Activated naive CD4-positive, alpha-beta T cell treated with anti-CD3 and anti-CD28 coated beads, Interleukin-2, amount 10 ng/mL, durations not matched to agents 7 days and 5 days (primary cell): ENCODE data around the gene RAD50.
"Not testable (repeated sequence)": the region's sequence is repeated elsewhere in the genome, so short reads cannot be mapped to it uniquely, and the experiment has no call there.

Experiments used
- CTCF ChIA-PET: fragments of 350-600 bp; sonication (Branson Sonifier 250); formaldehyde crosslinking; loops from one replicate; lab custom pipeline; 2021; ENCODE audit warnings: antibody characterized with exemption; lab: Charles Lee
- DNase-seq: peaks from one replicate; pipeline ENCODE4 v3.0.0-alpha.2; 2020
- H3K27ac Mint-ChIP-seq: one replicate; pipeline ENCODE4 v1.8.0; 2021; ENCODE audit warnings: mild to moderate bottlenecking, moderate library complexity, mixed read lengths
- H3K27me3 Mint-ChIP-seq: one replicate; pipeline ENCODE4 v1.8.0; 2021; ENCODE audit warnings: mild to moderate bottlenecking, mixed read lengths
- H3K36me3 Mint-ChIP-seq: one replicate; pipeline ENCODE4 v1.8.0; 2021; ENCODE audit warnings: mixed read lengths
- H3K4me1 Mint-ChIP-seq: one replicate; pipeline ENCODE4 v1.8.0; 2021; ENCODE audit warnings: mixed read lengths
- H3K4me3 Mint-ChIP-seq: one replicate; pipeline ENCODE4 v1.8.0; 2021; ENCODE audit warnings: mild to moderate bottlenecking, moderate library complexity, mixed read lengths
- H3K9me3 Mint-ChIP-seq: one replicate; pipeline ENCODE4 v1.8.0; 2021; ENCODE audit warnings: mixed read lengths

RAD50 gene

GRCh38 chr5:132584560-132584959, 27.8 kb downstream of the RAD50 start:
- H3K27ac Mint-ChIP-seq, DNase-seq, H3K27me3 Mint-ChIP-seq, H3K9me3 Mint-ChIP-seq, H3K4me1 Mint-ChIP-seq, H3K4me3 Mint-ChIP-seq, CTCF ChIA-PET: not testable (repeated sequence)
- peaks cover 47% of the 10 kb centered on the region for H3K36me3 Mint-ChIP-seq

- no peak for DNase-seq
- Mint-ChIP-seq H3K27me3 (no peaks in the 10 kb centered on the region), H3K4me1 (no peaks in the 10 kb centered on the region), H3K9me3 (no peaks in the 10 kb centered on the region), H3K27ac (no peak overlapping the region), H3K4me3 (no peak overlapping the region), H3K36me3 (peaks cover 55% of the 10 kb centered on the region)
- CTCF ChIA-PET, result no interaction called here
Observed at GRCh38 chr5:132586063-132586462, 29.3 kb downstream of the RAD50 start.

DNA sequence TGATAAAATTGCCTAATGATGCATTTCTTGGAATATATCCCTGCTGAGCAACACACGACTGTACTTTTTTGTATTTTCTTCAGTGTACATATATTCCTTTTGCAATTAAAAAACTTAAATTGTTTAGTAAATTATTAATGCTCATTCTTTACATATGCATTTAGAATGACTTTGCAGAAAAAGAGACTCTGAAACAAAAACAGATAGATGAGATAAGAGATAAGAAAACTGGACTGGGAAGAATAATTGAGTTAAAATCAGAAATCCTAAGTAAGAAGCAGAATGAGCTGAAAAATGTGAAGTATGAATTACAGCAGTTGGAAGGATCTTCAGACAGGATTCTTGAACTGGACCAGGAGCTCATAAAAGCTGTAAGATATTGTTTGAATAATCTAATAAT, 32.7 kb downstream of the RAD50 start:
- H3K4me1 Mint-ChIP-seq, result no peaks in the 10 kb centered on the region
- H3K27me3 Mint-ChIP-seq, result no peaks in the 10 kb centered on the region
- no peaks in the 10 kb centered on the region for H3K9me3 Mint-ChIP-seq
- no peak overlapping the region for H3K4me3 Mint-ChIP-seq
- DNase-seq, result no peak
- CTCF ChIA-PET, result interaction anchor here (0.9 to 1.0 kb wide), 3 partner anchors 62 to 232 kb away, joined by 3 to 4 read pairs (median 3); no protein-coding TSS in a partner anchor
- H3K27ac Mint-ChIP-seq, result no peak overlapping the region
- H3K36me3 Mint-ChIP-seq, result peaks cover 48% of the 10 kb centered on the region

DNA sequence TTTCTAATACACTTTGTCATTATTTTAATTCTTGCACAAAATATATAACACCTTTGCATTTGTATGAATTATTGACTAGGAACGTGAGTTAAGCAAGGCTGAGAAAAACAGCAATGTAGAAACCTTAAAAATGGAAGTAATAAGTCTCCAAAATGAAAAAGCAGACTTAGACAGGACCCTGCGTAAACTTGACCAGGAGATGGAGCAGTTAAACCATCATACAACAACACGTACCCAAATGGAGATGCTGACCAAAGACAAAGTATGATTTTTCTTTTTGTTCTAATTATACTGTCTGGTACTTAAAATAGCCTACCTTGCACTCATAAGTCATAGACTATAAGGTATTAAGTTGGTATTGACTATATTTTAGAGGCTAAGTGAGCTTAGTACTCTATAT, 34.4 kb downstream of the RAD50 start:
- no peak overlapping the region for H3K4me3 Mint-ChIP-seq
- H3K36me3 Mint-ChIP-seq, result peaks cover 50% of the 10 kb centered on the region
- CTCF ChIA-PET, result interaction anchor here (1.0 to 2.0 kb wide), 3 partner anchors 13 to 229 kb away, joined by 3 to 14 read pairs (median 6); no protein-coding TSS in a partner anchor
- no peaks in the 10 kb centered on the region for H3K9me3 Mint-ChIP-seq
- H3K27me3 Mint-ChIP-seq, result no peaks in the 10 kb centered on the region
- no peaks in the 10 kb centered on the region for H3K4me1 Mint-ChIP-seq
- no peak overlapping the region for H3K27ac Mint-ChIP-seq
- no peak for DNase-seq

DNA sequence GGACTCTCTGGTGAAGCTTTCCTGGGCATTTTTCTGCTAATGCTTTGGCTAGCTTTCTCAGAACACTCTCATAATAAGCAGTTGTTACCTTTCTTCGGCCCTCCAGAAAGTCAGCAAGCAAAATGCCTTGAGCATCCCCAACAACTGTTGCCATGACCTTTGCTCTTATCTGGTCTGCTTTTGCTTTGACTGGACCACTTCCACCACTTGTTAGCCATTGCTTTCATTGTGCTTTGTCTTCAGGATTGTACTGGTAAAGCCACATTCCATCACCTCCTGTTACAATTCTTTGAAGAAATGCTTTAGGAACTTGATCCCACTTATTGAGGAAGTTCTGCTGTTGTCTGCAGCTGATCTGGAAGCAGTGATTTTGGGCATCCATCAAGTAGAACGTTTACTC, 35.7 kb downstream of the RAD50 start:
- no peaks in the 10 kb centered on the region for H3K9me3 Mint-ChIP-seq
- H3K4me3 Mint-ChIP-seq, result no peak overlapping the region

DNA sequence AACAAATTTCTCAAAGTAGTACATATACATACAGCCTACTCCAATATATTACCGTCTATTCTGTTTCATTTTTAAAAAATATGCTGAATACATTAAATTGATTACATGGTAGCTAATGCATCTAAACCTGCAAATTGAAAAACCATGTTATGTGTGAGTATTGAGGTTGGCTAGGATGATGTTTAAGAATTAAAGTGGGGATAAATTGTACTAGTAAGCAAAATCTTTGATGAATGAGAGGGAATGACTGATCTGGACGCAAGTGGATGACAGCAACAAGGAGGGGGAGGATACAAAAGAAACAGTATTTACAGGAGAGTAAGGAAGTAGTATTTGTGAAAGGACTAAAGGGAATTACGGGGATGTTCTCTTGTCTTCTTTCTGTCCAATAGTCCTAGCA, 37.4 kb downstream of the RAD50 start:
- CTCF ChIA-PET, result no interaction called here
- Mint-ChIP-seq H3K9me3 (no peaks in the 10 kb centered on the region), H3K27ac (no peak overlapping the region)

More for the DNA sequence above, 35.7 kb downstream of the RAD50 start:
- no peaks in the 10 kb centered on the region for H3K4me1 Mint-ChIP-seq
- peaks cover 56% of the 10 kb centered on the region for H3K36me3 Mint-ChIP-seq
- H3K27me3 Mint-ChIP-seq, result no peaks in the 10 kb centered on the region
- DNase-seq, result no peak
- CTCF ChIA-PET, result interaction anchor here (2.0 kb wide), 1 partner anchor 227 kb away, joined by 14 read pairs; no protein-coding TSS in a partner anchor
- no peak overlapping the region for H3K27ac Mint-ChIP-seq

DNA sequence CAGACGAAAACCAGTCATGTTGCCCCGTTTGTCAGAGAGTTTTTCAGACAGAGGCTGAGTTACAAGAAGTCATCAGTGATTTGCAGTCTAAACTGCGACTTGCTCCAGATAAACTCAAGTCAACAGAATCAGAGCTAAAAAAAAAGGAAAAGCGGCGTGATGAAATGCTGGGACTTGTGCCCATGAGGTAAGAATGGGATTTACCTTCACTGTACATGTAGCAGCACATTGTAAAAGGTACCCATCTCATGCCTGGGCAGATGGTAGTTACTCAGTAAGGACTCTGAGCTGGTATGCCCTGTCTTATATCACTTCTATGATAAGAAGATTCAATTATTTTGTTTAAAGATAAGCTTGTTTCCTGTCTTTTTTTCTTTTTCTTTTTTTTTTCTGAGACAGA, 38.8 kb downstream of the RAD50 start:
- no peak for DNase-seq
- no peaks in the 10 kb centered on the region for H3K4me1 Mint-ChIP-seq
- CTCF ChIA-PET, result interaction anchor here (0.9 to 2.0 kb wide), 3 partner anchors 8 to 142 kb away, joined by 3 to 7 read pairs (median 5); partner anchors contain the start of gene KIF3A
- no peaks in the 10 kb centered on the region for H3K27me3 Mint-ChIP-seq
- peaks cover 53% of the 10 kb centered on the region for H3K36me3 Mint-ChIP-seq
- no peak overlapping the region for H3K27ac Mint-ChIP-seq
- H3K9me3 Mint-ChIP-seq, result no peaks in the 10 kb centered on the region
- H3K4me3 Mint-ChIP-seq, result no peak overlapping the region

More for the DNA sequence above, 37.4 kb downstream of the RAD50 start:
- no peak overlapping the region for H3K4me3 Mint-ChIP-seq
- H3K27me3 Mint-ChIP-seq, result no peaks in the 10 kb centered on the region
- peaks cover 53% of the 10 kb centered on the region for H3K36me3 Mint-ChIP-seq
- H3K4me1 Mint-ChIP-seq, result no peaks in the 10 kb centered on the region
- no peak for DNase-seq

GRCh38 chr5:132601071-132601728, 44.4 kb downstream of the RAD50 start:
- no peaks in the 10 kb centered on the region for H3K9me3 Mint-ChIP-seq
- H3K4me3 Mint-ChIP-seq, result no peak overlapping the region
- H3K36me3 Mint-ChIP-seq, result peaks cover 43% of the 10 kb centered on the region
- H3K27ac Mint-ChIP-seq, result no peak overlapping the region
- no peaks in the 10 kb centered on the region for H3K27me3 Mint-ChIP-seq
- H3K4me1 Mint-ChIP-seq, result no peaks in the 10 kb centered on the region
- no peak for DNase-seq
- CTCF ChIA-PET, result no interaction called here

GRCh38 chr5:132607095-132607494, 50.3 kb downstream of the RAD50 start:
- Mint-ChIP-seq H3K9me3 (no peaks in the 10 kb centered on the region), H3K4me3 (no peak overlapping the region), H3K4me1 (no peaks in the 10 kb centered on the region), H3K27ac (no peak overlapping the region), H3K36me3 (peaks cover 42% of the 10 kb centered on the region), H3K27me3 (no peaks in the 10 kb centered on the region)
- CTCF ChIA-PET, result no interaction called here
- no peak for DNase-seq

- peaks cover 44% of the 10 kb centered on the region for H3K36me3 Mint-ChIP-seq
- no peaks in the 10 kb centered on the region for H3K27me3 Mint-ChIP-seq
- no peak for DNase-seq
- no peaks in the 10 kb centered on the region for H3K9me3 Mint-ChIP-seq
- no peak overlapping the region for H3K27ac Mint-ChIP-seq
- H3K4me3 Mint-ChIP-seq, result no peak overlapping the region
- CTCF ChIA-PET, result no interaction called here
- no peaks in the 10 kb centered on the region for H3K4me1 Mint-ChIP-seq
Observed at GRCh38 chr5:132608107-132608506, 51.3 kb downstream of the RAD50 start.

DNA sequence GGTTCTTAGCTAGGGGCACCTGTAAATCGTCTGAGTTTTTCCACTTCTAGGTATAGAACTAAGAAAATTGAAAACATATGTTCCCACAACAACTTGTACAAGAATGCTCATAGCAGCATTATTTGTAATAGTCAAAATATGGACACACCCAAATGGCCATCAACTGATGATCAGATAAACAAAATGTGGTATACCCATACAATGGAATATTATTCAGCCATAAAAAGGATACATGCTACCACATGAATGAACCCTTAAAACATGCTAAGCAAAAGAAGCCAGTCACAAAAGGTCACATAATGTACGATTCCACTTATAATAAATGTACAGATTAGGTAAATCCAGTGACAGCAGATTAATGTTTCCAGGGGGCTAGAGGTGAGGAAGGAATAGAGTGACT, 55.2 kb downstream of the RAD50 start:
- Mint-ChIP-seq H3K27me3 (no peaks in the 10 kb centered on the region), H3K27ac (no peak overlapping the region), H3K4me3 (no peak overlapping the region), H3K4me1 (no peaks in the 10 kb centered on the region), H3K9me3 (no peaks in the 10 kb centered on the region), H3K36me3 (peaks cover 41% of the 10 kb centered on the region)
- CTCF ChIA-PET, result no interaction called here
- DNase-seq, result no peak

DNA sequence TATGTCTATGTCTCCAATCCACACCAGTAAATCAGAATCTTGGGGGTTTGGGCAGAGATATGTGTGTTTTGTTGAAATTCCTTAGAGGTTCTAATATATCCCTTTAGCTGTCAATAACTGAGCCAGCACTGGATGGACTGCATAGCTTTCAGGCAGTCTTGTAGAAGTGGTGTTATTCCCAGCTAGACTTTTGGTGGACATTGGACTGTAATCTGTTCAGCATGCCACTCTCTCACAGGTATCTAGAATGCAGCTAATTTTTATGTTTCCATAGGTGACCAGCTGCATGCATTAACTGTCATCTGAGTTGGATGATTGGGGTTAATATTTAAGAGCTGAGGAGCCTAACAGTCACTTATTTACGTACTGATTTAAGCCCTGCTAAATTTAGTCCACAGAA, 56.1 kb downstream of the RAD50 start:
- Mint-ChIP-seq H3K4me3 (no peak overlapping the region), H3K4me1 (no peaks in the 10 kb centered on the region), H3K27ac (no peak overlapping the region), H3K9me3 (no peaks in the 10 kb centered on the region), H3K27me3 (no peaks in the 10 kb centered on the region), H3K36me3 (peaks cover 42% of the 10 kb centered on the region)
- DNase-seq, result no peak
- CTCF ChIA-PET, result no interaction called here

DNA sequence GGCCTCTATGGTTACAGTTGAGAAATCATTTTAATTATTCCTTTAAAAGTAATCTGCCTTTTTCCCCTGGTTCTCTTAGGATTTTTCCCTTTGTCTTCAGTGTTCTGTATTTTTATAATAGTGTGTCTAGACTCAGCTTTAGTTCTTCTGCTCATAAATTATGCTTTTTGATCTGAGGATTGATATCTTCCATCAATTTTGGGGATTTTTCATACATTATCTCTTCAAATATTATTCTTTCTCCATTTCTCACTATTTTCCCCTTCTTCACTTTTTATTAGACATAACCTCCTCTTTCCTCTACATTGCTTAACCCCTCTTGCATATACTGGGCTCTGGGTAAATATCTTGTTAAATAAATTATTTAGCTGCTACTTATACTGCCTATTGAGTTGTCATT, 64.9 kb downstream of the RAD50 start:
- Mint-ChIP-seq H3K27ac (no peak overlapping the region), H3K4me1 (no peaks in the 10 kb centered on the region), H3K27me3 (no peaks in the 10 kb centered on the region), H3K9me3 (no peaks in the 10 kb centered on the region), H3K4me3 (no peak overlapping the region), H3K36me3 (peaks cover 46% of the 10 kb centered on the region)
- no peak for DNase-seq
- CTCF ChIA-PET, result interaction anchor here (1.2 kb wide), 1 partner anchor 172 kb away, joined by 3 read pairs; no protein-coding TSS in a partner anchor

DNA sequence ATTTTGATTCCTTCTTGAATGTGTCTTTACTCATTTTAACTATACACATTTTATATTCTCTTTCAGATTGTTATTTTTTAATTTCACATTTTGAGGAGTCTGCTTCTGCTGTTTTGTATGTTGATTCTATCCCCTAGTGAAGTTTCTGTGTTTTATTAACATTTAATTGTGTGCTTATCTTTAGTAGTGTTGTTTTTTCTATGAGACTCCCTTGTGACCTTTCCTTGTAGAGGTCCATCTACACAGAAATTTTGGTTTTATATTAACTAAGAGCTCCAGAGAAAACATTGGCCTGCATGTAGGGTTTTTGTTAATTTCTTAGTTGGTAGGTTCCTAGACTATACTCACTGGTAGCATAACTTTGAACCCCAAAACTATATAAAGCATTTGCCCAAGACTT, 65.8 kb downstream of the RAD50 start:
- no peak overlapping the region for H3K4me3 Mint-ChIP-seq
- no peaks in the 10 kb centered on the region for H3K27me3 Mint-ChIP-seq
- no peak overlapping the region for H3K27ac Mint-ChIP-seq
- H3K4me1 Mint-ChIP-seq, result no peaks in the 10 kb centered on the region
- no peak for DNase-seq
- peaks cover 44% of the 10 kb centered on the region for H3K36me3 Mint-ChIP-seq
- CTCF ChIA-PET, result interaction anchor here (1.1 to 1.3 kb wide), 2 partner anchors 11 to 191 kb away, joined by 3 to 4 read pairs; partner anchors contain the start of gene SOWAHA
- H3K9me3 Mint-ChIP-seq, result no peaks in the 10 kb centered on the region

DNA sequence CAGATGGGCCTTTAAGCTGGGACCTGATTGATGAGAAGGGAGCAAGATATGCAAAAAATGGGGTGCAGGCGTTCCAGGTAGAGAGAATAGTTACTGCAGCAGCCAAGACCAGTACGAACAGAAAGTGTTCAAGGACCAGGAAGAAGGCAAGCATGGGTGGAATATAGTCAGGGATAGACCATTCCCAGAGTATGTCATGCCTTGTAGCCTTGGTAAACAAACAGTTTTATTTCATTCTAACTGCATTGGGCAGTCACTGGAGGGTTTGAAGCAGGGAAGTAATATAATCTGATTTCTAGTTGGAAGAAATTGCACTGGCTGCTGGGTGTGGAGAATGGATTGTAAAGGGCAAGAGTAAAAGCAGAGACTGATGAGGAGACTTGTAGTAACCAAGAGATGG, 70.7 kb downstream of the RAD50 start:
- Mint-ChIP-seq H3K36me3 (peaks cover 28% of the 10 kb centered on the region), H3K27ac (no peak overlapping the region), H3K9me3 (no peaks in the 10 kb centered on the region), H3K4me3 (no peak overlapping the region), H3K4me1 (peaks cover 10% of the 10 kb centered on the region), H3K27me3 (no peaks in the 10 kb centered on the region)
- CTCF ChIA-PET, result no interaction called here
- DNase-seq, result no peak
